ENCODE measurements around the gene TMPRSS15.

Gene TMPRSS15

DNA sequence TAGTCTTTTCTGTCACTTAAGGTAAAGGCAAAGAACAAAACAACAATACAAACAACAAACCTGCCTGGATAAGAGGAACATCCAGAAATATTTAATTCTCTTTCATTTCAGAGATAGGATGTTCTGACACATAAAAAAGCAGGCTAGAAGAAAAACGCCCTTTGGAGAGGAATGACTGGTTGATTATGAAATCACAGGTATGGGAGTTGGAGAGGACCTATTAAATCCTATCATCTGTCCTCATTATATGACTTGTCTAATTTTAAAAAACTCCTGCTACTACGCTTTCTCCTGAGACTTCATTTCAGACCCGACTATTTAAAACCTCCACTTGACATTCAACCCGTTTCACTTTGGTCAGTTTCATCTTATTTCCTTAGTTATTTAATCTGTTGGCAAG, 54.1 kb downstream of the TMPRSS15 start:
- no peak for DNase-seq (ENCODE audit: low spot score)

DNA sequence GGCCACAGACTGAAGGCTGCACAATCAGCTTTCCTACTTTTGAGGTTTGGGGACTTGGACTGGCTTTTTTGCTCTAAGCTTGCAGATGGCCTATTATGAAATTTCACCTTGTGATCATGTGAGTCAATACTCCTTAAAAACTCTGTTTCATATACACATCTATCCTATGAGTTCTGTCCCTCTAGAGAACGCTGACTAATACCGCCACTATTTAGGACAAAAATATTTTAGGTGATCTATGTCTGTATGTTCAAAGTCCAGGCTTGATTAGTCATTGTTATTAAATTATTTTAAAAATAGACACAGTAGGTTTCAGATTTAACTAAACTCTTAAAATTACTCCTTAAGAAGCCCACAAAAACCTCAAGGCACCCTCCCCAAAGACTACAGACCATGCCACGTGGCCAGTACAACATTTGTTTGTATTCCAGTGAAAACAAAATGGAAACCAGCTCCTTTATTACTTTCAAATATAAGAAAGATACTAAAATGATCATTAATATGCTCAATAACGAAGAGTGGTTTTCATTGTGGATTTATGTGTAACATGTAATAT, 63.1 kb downstream of the TMPRSS15 start:
- DNase-seq (ENCODE audit: low spot score), result no peak

DNA sequence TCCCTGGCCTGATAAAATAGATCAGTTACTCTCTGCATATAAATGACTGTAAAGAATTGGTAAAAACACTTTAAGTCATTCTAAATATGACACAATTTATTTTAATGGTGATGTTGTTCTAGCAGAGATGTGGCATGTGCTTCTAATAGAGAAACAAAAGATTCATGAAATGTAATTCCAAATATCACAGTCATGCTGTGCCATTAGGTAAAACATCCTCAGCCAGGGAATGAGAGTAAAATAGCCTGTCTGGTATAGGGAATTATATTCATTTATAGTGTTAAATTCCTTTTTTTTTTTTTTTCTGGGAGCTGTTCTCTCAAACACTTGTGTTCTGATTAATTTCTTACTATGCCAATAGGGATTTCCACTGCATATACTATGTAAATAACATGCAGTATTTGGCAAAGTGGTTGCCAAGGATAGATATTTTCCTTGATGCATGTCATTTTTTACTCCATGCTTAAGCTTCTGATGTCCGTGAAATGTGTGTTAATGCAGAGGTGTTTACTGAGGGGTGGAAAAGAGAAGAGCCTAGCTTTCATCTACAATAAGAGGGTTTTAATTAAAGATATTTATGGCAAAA, 67.8 kb downstream of the TMPRSS15 start:
- DNase-seq (ENCODE audit: low spot score), result no peak

GRCh38 chr21:18334066-18334465, 69.5 kb downstream of the TMPRSS15 start:
- no peak for DNase-seq (ENCODE audit: low spot score)

DNA sequence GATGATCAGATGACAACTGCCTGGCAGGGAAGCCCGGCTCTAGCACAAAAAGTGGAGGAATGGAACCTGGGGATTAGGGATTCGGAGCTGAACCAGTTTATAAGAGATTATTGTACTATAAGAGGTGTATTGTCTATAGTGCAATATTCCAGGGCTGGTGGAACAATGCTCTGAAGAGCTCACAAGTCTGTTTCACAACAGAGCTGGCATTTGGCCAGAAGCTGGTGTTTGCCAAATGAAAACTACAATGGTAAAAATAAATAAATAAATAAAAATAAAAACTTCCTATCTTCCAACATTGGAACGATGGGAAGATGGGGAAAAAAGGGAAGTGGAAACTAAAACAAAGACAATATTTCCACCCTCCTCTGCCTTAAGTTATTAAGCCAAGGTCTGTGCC, 85.4 kb downstream of the TMPRSS15 start:
- DNase-seq (ENCODE audit: low spot score), result no peak

GRCh38 chr21:18298228-18298627, 105.4 kb downstream of the TMPRSS15 start:
- no peak for DNase-seq (ENCODE audit: low spot score)

DNA sequence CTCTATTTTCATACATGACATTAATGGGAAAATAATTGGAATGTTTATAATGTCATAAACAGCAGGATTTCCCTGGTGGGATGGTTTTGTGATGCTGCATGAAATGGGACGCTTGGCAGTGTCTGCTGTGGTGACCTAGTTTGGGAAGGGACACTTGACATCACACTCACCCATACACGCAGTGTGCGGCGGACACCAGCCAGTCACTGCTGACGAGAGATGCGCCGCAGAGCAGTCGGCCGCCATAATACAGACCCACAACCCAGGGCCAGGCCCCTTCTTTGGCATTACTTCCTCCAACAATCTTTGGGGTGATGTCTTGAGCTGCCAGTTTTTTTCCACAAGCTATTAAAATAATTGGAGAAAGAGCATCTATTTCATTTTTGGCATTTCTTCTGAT, 109.5 kb downstream of the TMPRSS15 start:
- no peak for DNase-seq (ENCODE audit: low spot score)

DNA sequence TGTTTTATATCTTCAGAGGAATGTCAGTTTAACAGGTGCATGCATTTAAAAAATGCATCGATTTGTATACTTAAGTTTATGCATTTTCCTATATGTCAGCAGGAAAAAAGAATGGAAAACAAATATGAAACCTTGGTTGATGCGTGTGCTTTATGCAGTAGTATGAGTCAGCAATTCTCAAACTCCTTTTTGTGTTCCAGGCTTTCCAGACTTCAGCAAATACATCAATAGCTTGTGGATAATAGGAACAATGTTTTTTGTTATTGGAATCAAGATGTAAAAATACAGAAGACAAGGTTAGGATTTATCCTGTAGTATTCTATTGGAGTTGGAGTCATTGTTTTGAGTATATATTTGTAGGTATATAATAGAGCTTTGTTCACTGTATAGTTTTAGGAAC, 113.7 kb downstream of the TMPRSS15 start:
- no peak for DNase-seq (ENCODE audit: low spot score)

GRCh38 chr21:18285379-18285778, 118.2 kb downstream of the TMPRSS15 start:
- DNase-seq (ENCODE audit: low spot score), result no peak

GRCh38 chr21:18275781-18276180, 127.8 kb downstream of the TMPRSS15 start:
- DNase-seq (ENCODE audit: low spot score), result no peak

DNA sequence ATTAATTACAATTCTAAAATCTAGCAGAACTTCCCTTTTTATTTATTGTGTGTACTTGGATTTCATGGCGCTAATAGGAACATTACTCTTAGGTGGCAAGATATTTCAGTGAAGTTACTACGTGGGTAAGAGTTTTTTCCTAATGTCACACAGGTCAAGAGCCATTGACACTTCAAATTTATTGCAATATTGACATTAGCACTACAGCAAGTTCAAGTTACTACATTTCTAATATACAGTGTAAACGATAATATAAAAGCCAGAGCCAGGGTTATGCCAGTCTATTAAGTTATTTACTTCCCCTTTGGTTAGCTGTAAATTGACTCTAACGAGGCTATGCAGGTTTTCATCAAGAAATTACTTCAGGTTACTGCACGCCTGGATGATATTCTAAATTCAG, 129.2 kb downstream of the TMPRSS15 start:
- no peak for DNase-seq (ENCODE audit: low spot score)

GRCh38 chr21:18273400-18273799, 130.2 kb downstream of the TMPRSS15 start:
- no peak for DNase-seq (ENCODE audit: low spot score)

- DNase-seq (ENCODE audit: low spot score), result no peak
Observed at GRCh38 chr21:18269856-18270255, 133.7 kb downstream of the TMPRSS15 start.

GRCh38 chr21:18268906-18269305, 134.7 kb downstream of the TMPRSS15 start:
- DNase-seq (ENCODE audit: low spot score), result no peak

DNA sequence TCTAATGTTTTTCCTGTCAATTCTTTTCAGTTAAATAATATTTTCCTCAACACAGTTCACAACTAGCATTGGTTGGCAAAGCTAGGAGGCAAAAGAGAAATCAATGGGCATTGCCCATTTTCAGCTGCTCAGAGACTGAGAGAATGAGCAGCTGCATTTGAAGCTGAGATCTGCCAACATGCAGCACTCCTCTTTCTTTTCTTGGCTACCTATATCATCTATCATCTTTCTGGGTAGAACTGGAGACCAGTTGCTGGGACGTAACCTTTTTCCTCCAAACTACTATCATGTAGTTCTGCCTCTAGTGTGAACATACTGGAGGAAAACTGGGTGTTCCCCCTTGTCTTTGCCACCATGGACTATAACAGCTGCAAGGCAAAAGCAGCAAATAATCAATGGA, 136.1 kb downstream of the TMPRSS15 start:
- no peak for DNase-seq (ENCODE audit: low spot score)

GRCh38 chr21:18265944-18266343, 137.6 kb downstream of the TMPRSS15 start:
- no peak for DNase-seq (ENCODE audit: low spot score)

GRCh38 chr21:18253799-18254198, 149.8 kb downstream of the TMPRSS15 start:
- no peak for DNase-seq (ENCODE audit: low spot score)

GRCh38 chr21:18253221-18253620, 150.4 kb downstream of the TMPRSS15 start:
- DNase-seq (ENCODE audit: low spot score), result no peak

- no peak for DNase-seq (ENCODE audit: low spot score)
Observed at GRCh38 chr21:18252680-18253079, 150.9 kb downstream of the TMPRSS15 start.

DNA sequence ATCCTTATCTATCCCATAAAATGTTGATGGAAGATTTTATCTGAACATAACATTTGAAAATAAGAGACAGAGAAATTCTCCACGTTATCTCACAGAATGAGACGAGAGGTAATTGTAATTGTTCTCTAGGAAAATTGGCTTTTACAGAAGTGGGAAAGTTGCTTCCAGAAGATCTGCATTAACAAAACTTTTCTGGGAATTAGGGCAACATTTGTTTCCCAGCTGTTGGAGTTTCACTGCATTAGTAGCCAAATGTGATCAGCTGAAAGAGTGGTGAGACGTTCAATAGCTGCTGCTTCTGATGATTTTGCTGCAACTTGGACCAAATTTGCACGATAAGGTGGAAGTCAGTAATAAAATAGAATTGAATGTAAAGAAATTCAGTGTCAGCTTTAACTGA, 151.3 kb downstream of the TMPRSS15 start:
- no peak for DNase-seq (ENCODE audit: low spot score)

- no peak for DNase-seq (ENCODE audit: low spot score)
Observed at GRCh38 chr21:18251065-18251464, 152.5 kb downstream of the TMPRSS15 start.

DNA sequence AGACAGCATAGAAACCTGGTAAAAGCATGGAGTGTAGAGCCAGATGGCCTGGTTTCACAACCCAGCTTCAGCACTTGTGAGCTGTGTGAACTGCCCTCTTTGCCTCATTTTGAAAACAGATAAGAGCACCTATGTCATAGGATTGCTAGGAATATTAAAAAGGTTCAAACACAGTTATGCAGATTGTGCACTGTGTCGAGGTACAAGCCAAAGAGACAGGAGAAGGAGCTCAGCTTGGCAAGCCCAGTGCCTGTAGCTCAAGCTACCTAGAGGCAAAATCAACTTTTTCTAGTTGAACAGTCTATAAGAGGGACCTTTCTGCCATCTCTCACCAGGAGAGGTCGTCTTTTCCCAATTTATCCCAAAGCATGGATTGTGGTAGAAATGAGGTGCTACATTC, 153.9 kb downstream of the TMPRSS15 start:
- no peak for DNase-seq (ENCODE audit: low spot score)

GRCh38 chr21:18248171-18248570, 155.4 kb downstream of the TMPRSS15 start:
- DNase-seq (ENCODE audit: low spot score), result no peak

DNA sequence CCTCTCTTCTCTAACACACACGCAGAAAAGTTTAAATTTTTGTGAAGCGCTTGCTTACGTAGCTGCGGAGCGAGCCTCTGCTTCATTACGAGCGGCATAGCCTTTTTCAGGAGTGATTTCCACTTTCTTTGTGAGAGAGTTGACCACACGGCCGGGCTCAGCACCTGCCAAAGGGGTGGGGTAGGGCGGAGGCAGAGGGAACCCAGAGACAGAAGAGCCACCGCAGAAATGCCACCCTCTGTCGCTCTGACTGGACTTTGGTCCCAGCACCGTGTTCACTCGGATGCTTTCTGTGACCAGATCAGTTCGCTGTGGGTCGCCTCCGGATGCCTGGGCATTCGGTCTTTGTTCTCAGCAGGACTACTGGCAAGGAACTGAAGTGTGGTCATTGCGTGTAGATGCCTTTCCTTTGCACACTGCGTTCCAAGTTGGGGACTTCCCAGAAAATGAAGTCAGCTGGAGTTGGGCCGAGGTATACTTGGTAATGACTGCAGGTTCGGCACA, 158.1 kb downstream of the TMPRSS15 start:
- no peak for DNase-seq (ENCODE audit: low spot score)

Measured in activated CD4-positive, alpha-beta T cell treated with anti-CD3 and anti-CD28 coated beads, Interleukin-2, Interleukin-4, amounts not matched to agents 100 ng/mL and 50 ng/mL, durations not matched to agents 16 hours and 8 hours (primary cell).